HG02884 (cell line): Measurements from ENCODE around the gene PTCH2.

Experiments used
- ATAC-seq: cut with Tn5 transposase; IDR thresholded peaks from one replicate; pipeline ENCODE4 v1.9.1; 2021; ENCODE audit warnings: mild to moderate bottlenecking, moderate library complexity; ENCODE audit not compliant: unreplicated experiment

The PTCH2 gene

GRCh38 chr1:44842862-44843655, at the start of gene PTCH2:
PTCH2 (minus strand) TSS chr1:44843253; CDS start chr1:44842932, 321 bp downstream.
- no peak for ATAC-seq

GRCh38 chr1:44890007-44890406, 47.0 kb upstream of the PTCH2 start:
- no peak for ATAC-seq

GRCh38 chr1:44885406-44885805, 42.4 kb upstream of the PTCH2 start:
- ATAC-seq, result no peak

- ATAC-seq, result no peak
Observed at GRCh38 chr1:44884746-44885145, 41.7 kb upstream of the PTCH2 start.

GRCh38 chr1:44881011-44881632, 38.1 kb upstream of the PTCH2 start:
- ATAC-seq, result no peak

GRCh38 chr1:44874155-44874554, 31.1 kb upstream of the PTCH2 start:
- ATAC-seq, result no peak

- no peak for ATAC-seq
Observed at GRCh38 chr1:44870096-44870495, 27.0 kb upstream of the PTCH2 start.

- no peak for ATAC-seq
Observed at GRCh38 chr1:44867801-44868200, 24.7 kb upstream of the PTCH2 start.

- no peak for ATAC-seq
Observed at GRCh38 chr1:44862829-44863401, 19.9 kb upstream of the PTCH2 start.

GRCh38 chr1:44860891-44861425, 17.9 kb upstream of the PTCH2 start:
- no peak for ATAC-seq

GRCh38 chr1:44860331-44860730, 17.3 kb upstream of the PTCH2 start:
- no peak for ATAC-seq

- ATAC-seq, result no peak
Observed at GRCh38 chr1:44857446-44857845, 14.4 kb upstream of the PTCH2 start.

GRCh38 chr1:44855742-44856141, 12.7 kb upstream of the PTCH2 start:
- no peak for ATAC-seq

- ATAC-seq, result no peak
Observed at GRCh38 chr1:44854970-44855369, 11.9 kb upstream of the PTCH2 start.

- no peak for ATAC-seq
Observed at GRCh38 chr1:44853201-44853600, 10.1 kb upstream of the PTCH2 start.

GRCh38 chr1:44851308-44851707, 8.3 kb upstream of the PTCH2 start:
- ATAC-seq, result no peak

- ATAC-seq, result no peak
Observed at GRCh38 chr1:44849575-44850132, 6.6 kb upstream of the PTCH2 start.

GRCh38 chr1:44848456-44849181, 5.6 kb upstream of the PTCH2 start:
- no peak for ATAC-seq

GRCh38 chr1:44847845-44848244, 4.8 kb upstream of the PTCH2 start:
- no peak for ATAC-seq

- ATAC-seq, result no peak
Observed at GRCh38 chr1:44846985-44847384, 3.9 kb upstream of the PTCH2 start.

- ATAC-seq, result no peak
Observed at GRCh38 chr1:44842486-44842861, 579 bp downstream of the PTCH2 start.
